ENCODE results near the gene SAP30L. TPM values are rescaled to one million over a fixed set of nuclear protein-coding genes. Genes with fewer than 3 reads are reported as not detected.

SAP30L gene
- total RNA-seq, 3 donors from 2014 or later (not counting 1 experiment from before 2014, with no cell fraction given): 37.0 to 48.4 (median 47.6) TPM

- TF ChIP-seq CTCF (IDR thresholded peaks at IDR 0.05): no peak
- no peaks in the 10 kb centered on the region for H3K9me3 Mint-ChIP-seq
- H3K36me3 ChIP-seq (ENCODE audit: control insufficient read depth, insufficient read depth, low read length): no peaks in the 10 kb centered on the region
- H3K36me3 Mint-ChIP-seq: no peaks in the 10 kb centered on the region
- H3K27me3 ChIP-seq (ENCODE audit: control insufficient read depth, insufficient read depth, low read length): peaks cover 5% of the 10 kb centered on the region
- no peaks in the 10 kb centered on the region for H3K9me3 ChIP-seq (ENCODE audit: control insufficient read depth, insufficient read depth, low read length)
- no peak overlapping the region for H3K4me3 Mint-ChIP-seq
- intact Hi-C loops (cut with micrococcal nuclease): no loop called here
- ATAC-seq: no peak
- no peak overlapping the region for H3K27ac ChIP-seq (ENCODE audit: low read length)
- peaks cover 10% of the 10 kb centered on the region for H3K4me1 ChIP-seq (ENCODE audit: control insufficient read depth, insufficient read depth, low read length)
- peaks cover 10 to 22% of the 10 kb centered on the region in 2 donors for H3K4me1 Mint-ChIP-seq
- no peak overlapping the region for H3K4me3 ChIP-seq (ENCODE audit: low read length)
- WGBS (ENCODE audit: insufficient coverage): 85% methylated on average over 5 of the region's 5 CpGs
- H3K27ac Mint-ChIP-seq: no peak overlapping the region
- DNase-seq: no peak
- peaks cover 33 to 63% of the 10 kb centered on the region in 2 donors for H3K27me3 Mint-ChIP-seq (ENCODE audit: low read depth in 2 of 2)
Measured at GRCh38 chr5:154509784-154510555, 64.2 kb downstream of the SAP30L start.

Other genes starting within 250 kb of the SAP30L start
- not detected for gene HAND1, start 32.2 kb downstream of the SAP30L start, total RNA-seq

Measured in natural killer cell (primary cell).